ENCODE measurements around the gene ERCC2.
"Not testable (repeated sequence)": the region's sequence is repeated elsewhere in the genome, so short reads cannot be mapped to it uniquely, and the experiment has no call there.

The ERCC2 gene

DNA sequence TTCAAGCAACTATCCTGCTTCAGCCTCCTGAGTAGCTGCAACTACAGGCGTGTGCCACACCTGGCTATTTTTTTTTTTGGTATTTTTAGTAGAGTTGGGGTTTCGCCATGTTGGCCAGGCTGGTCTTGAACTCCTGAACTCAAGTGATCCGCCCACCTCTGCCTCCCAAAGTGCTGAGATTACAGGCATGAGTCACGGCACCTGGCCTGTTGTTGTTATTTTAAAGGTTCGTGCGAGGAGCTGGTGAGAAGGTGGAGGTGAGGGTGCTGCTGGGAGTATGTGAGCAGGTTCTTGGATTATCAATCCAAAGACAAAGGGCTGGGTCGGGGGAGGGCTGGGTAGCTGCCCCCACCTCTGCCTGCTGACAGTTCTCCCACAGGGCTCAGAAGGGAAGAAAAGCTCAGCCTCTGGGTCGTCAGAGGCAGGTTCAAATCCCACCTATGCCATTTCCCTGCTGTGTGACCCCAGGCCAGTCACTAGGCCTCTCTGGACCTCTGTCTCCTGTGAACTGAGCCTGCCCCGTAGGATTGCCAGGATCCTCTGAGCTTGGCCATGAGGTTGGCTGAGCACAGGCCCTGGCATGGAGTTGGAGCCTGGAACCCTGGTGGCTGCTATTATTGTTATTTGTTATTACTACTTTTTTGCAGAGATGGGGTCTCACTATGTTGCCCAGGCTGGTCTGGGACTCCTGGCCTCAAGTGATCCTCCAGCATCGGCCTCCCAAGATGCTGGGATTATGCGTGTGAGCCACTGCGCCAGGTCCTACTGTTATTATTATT, 49.2 kb downstream of the ERCC2 start:
- no CpG with 5 or more reads among the region's 12 CpGs for WGBS (ENCODE audit: insufficient coverage, insufficient read length)
- DNase-seq (ENCODE audit: low read depth, low spot score): no peak
- H3K27me3 ChIP-seq (ENCODE audit: control insufficient read depth, insufficient read depth, low read length): no peaks in the 10 kb centered on the region
- H3K4me3 ChIP-seq (ENCODE audit: low read length): no peak overlapping the region
- H3K9me3 ChIP-seq (ENCODE audit: control insufficient read depth, insufficient read depth, low read length): no peaks in the 10 kb centered on the region
- peaks cover 8% of the 10 kb centered on the region; the same call in 1 of the 2 replicates for H3K4me1 ChIP-seq (ENCODE audit: control insufficient read depth, insufficient read depth, low read length)
- no peaks in the 10 kb centered on the region for H3K36me3 ChIP-seq (ENCODE audit: control insufficient read depth, insufficient read depth, low read length)
- H3K27ac ChIP-seq (ENCODE audit: low read length): no peak overlapping the region

DNA sequence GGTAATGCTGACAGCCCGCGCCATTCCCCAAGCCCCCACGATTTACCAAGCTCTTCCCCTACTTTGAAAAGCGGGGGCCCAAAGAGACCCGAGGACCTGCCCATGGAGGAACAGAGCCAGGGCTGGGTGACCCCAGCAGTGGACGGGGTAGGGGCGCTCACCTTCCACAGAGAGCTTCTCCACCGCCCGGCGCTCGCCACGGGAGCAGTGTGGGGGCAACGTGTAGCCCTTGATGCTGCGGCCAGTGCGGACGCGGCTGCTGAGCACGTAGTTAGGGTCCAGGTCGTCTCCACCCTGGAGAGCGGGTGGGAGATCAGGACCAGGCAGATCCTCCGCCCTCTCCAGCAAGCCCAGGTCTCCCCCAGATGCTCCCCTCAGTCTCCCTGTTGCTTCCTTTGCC, 55.1 kb downstream of the ERCC2 start:
- no peak overlapping the region; the same call in 1 of the 2 replicates for H3K4me3 ChIP-seq (ENCODE audit: low read length)
- WGBS (ENCODE audit: insufficient coverage, insufficient read length): no CpG with 5 or more reads among the region's 21 CpGs
- no peaks in the 10 kb centered on the region for H3K4me1 ChIP-seq (ENCODE audit: control insufficient read depth, insufficient read depth, low read length)
- no peaks in the 10 kb centered on the region for H3K9me3 ChIP-seq (ENCODE audit: control insufficient read depth, insufficient read depth, low read length)
- no peaks in the 10 kb centered on the region for H3K36me3 ChIP-seq (ENCODE audit: control insufficient read depth, insufficient read depth, low read length)
- peaks cover 5% of the 10 kb centered on the region for H3K27me3 ChIP-seq (ENCODE audit: control insufficient read depth, insufficient read depth, low read length)
- no peak for DNase-seq (ENCODE audit: low read depth, low spot score)
- no peak overlapping the region for H3K27ac ChIP-seq (ENCODE audit: low read length)

- Histone ChIP-seq H3K4me3 (ENCODE audit: low read length) (no peak overlapping the region), H3K27me3 (ENCODE audit: control insufficient read depth, insufficient read depth, low read length) (peaks cover 5% of the 10 kb centered on the region), H3K4me1 (ENCODE audit: control insufficient read depth, insufficient read depth, low read length) (no peaks in the 10 kb centered on the region), H3K9me3 (ENCODE audit: control insufficient read depth, insufficient read depth, low read length) (no peaks in the 10 kb centered on the region), H3K27ac (ENCODE audit: low read length) (no peak overlapping the region), H3K36me3 (ENCODE audit: control insufficient read depth, insufficient read depth, low read length) (no peaks in the 10 kb centered on the region)
- WGBS (ENCODE audit: insufficient coverage, insufficient read length): no CpG with 5 or more reads among the region's 8 CpGs
- DNase-seq (ENCODE audit: low read depth, low spot score): no peak
Observed at GRCh38 chr19:45314708-45315245, 55.6 kb downstream of the ERCC2 start.

- H3K27ac ChIP-seq (ENCODE audit: low read length); H3K4me1 ChIP-seq (ENCODE audit: control insufficient read depth, insufficient read depth, low read length); H3K36me3 ChIP-seq (ENCODE audit: control insufficient read depth, insufficient read depth, low read length); H3K4me3 ChIP-seq (ENCODE audit: low read length); H3K27me3 ChIP-seq (ENCODE audit: control insufficient read depth, insufficient read depth, low read length); H3K9me3 ChIP-seq (ENCODE audit: control insufficient read depth, insufficient read depth, low read length); DNase-seq (ENCODE audit: low read depth, low spot score): not testable (repeated sequence)
- no CpG with 5 or more reads among the region's 14 CpGs for WGBS (ENCODE audit: insufficient coverage, insufficient read length)
Observed at GRCh38 chr19:45312285-45312684, 58.1 kb downstream of the ERCC2 start.

GRCh38 chr19:45311621-45312020, 58.8 kb downstream of the ERCC2 start:
- no peak for DNase-seq (ENCODE audit: low read depth, low spot score)
- no peaks in the 10 kb centered on the region for H3K36me3 ChIP-seq (ENCODE audit: control insufficient read depth, insufficient read depth, low read length)
- H3K4me1 ChIP-seq (ENCODE audit: control insufficient read depth, insufficient read depth, low read length): 0 out of 2 replicates have a peak, but pooled peaks cover 1% of the 10 kb centered on the region
- H3K4me3 ChIP-seq (ENCODE audit: low read length): no peak overlapping the region
- no CpG with 5 or more reads among the region's 18 CpGs for WGBS (ENCODE audit: insufficient coverage, insufficient read length)
- H3K9me3 ChIP-seq (ENCODE audit: control insufficient read depth, insufficient read depth, low read length): no peaks in the 10 kb centered on the region
- peaks cover 5% of the 10 kb centered on the region for H3K27me3 ChIP-seq (ENCODE audit: control insufficient read depth, insufficient read depth, low read length)
- no peak overlapping the region for H3K27ac ChIP-seq (ENCODE audit: low read length)

GRCh38 chr19:45309322-45309721, 61.1 kb downstream of the ERCC2 start:
- not testable (repeated sequence) for H3K4me3 ChIP-seq (ENCODE audit: low read length)
- no CpG with 5 or more reads among the region's 8 CpGs for WGBS (ENCODE audit: insufficient coverage, insufficient read length)

DNA sequence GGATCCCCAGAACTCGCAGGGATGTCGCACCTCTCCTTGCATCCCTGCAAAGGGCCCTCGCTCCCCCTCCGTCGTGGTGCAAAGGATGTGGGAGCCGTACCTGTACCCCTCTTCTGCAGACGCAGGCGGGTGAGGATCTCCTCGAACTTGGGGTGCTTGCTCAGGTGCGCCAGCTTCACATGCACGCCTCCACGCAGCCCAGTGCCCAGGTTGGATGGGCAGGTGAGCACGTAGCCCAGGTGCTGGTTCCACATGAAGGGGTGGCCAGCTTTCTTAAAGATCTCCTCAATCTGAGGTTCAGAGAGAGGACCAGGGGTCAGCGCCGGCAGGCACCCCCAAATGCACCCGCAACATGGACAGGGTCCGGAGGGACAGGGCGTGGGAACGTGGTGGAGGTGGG, 63.0 kb downstream of the ERCC2 start:
- Histone ChIP-seq H3K27me3 (ENCODE audit: control insufficient read depth, insufficient read depth, low read length) (no peaks in the 10 kb centered on the region), H3K36me3 (ENCODE audit: control insufficient read depth, insufficient read depth, low read length) (no peaks in the 10 kb centered on the region), H3K9me3 (ENCODE audit: control insufficient read depth, insufficient read depth, low read length) (no peaks in the 10 kb centered on the region), H3K4me1 (ENCODE audit: control insufficient read depth, insufficient read depth, low read length) (peaks cover 4% of the 10 kb centered on the region; the same call in 1 of the 2 replicates), H3K27ac (ENCODE audit: low read length) (no peak overlapping the region), H3K4me3 (ENCODE audit: low read length) (no peak overlapping the region)
- no CpG with 5 or more reads among the region's 19 CpGs for WGBS (ENCODE audit: insufficient coverage, insufficient read length)
- no peak for DNase-seq (ENCODE audit: low read depth, low spot score)

More at GRCh38 chr19:45309322-45309721, 61.1 kb downstream of the ERCC2 start:
- not testable (repeated sequence) for H3K27ac ChIP-seq (ENCODE audit: low read length); H3K9me3 ChIP-seq (ENCODE audit: control insufficient read depth, insufficient read depth, low read length); H3K36me3 ChIP-seq (ENCODE audit: control insufficient read depth, insufficient read depth, low read length); H3K4me1 ChIP-seq (ENCODE audit: control insufficient read depth, insufficient read depth, low read length); DNase-seq (ENCODE audit: low read depth, low spot score); H3K27me3 ChIP-seq (ENCODE audit: control insufficient read depth, insufficient read depth, low read length)

- Histone ChIP-seq H3K4me1 (ENCODE audit: control insufficient read depth, insufficient read depth, low read length) (peaks cover 4% of the 10 kb centered on the region; the same call in 1 of the 2 replicates), H3K9me3 (ENCODE audit: control insufficient read depth, insufficient read depth, low read length) (no peaks in the 10 kb centered on the region), H3K27ac (ENCODE audit: low read length) (no peak overlapping the region), H3K27me3 (ENCODE audit: control insufficient read depth, insufficient read depth, low read length) (no peaks in the 10 kb centered on the region), H3K4me3 (ENCODE audit: low read length) (no peak overlapping the region), H3K36me3 (ENCODE audit: control insufficient read depth, insufficient read depth, low read length) (no peaks in the 10 kb centered on the region)
- WGBS (ENCODE audit: insufficient coverage, insufficient read length): no CpG with 5 or more reads among the region's 18 CpGs
- DNase-seq (ENCODE audit: low read depth, low spot score): no peak
Observed at GRCh38 chr19:45306518-45307027, 63.8 kb downstream of the ERCC2 start.

DNA sequence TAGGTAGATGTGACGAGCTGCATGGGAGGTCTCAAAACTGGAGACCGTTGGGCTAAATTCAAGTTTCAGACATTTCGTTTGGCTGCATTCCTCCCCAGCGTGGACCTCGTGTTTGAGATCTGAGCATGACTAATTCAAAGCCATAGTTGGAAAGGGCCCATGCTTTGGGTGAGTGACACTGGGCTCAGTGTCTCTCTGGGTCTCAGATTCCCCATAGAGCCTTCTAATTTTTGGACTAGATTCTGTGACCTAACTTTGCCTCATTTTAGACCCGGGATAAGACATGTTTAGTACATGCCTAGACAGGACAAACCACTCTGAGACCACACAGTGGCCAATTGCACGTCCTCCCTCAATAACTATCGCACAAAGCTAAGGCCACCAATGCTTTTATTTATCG, 64.3 kb downstream of the ERCC2 start:
- Histone ChIP-seq H3K4me3 (ENCODE audit: low read length) (no peak overlapping the region), H3K36me3 (ENCODE audit: control insufficient read depth, insufficient read depth, low read length) (no peaks in the 10 kb centered on the region), H3K27me3 (ENCODE audit: control insufficient read depth, insufficient read depth, low read length) (no peaks in the 10 kb centered on the region), H3K27ac (ENCODE audit: low read length) (no peak overlapping the region), H3K4me1 (ENCODE audit: control insufficient read depth, insufficient read depth, low read length) (peaks cover 4% of the 10 kb centered on the region; the same call in 1 of the 2 replicates), H3K9me3 (ENCODE audit: control insufficient read depth, insufficient read depth, low read length) (no peaks in the 10 kb centered on the region)
- no peak for DNase-seq (ENCODE audit: low read depth, low spot score)
- no CpG with 5 or more reads among the region's 9 CpGs for WGBS (ENCODE audit: insufficient coverage, insufficient read length)

- Histone ChIP-seq H3K4me3 (ENCODE audit: low read length) (no peak overlapping the region), H3K27ac (ENCODE audit: low read length) (no peak overlapping the region), H3K4me1 (ENCODE audit: control insufficient read depth, insufficient read depth, low read length) (peaks cover 4% of the 10 kb centered on the region; the same call in 1 of the 2 replicates), H3K9me3 (ENCODE audit: control insufficient read depth, insufficient read depth, low read length) (no peaks in the 10 kb centered on the region), H3K36me3 (ENCODE audit: control insufficient read depth, insufficient read depth, low read length) (no peaks in the 10 kb centered on the region), H3K27me3 (ENCODE audit: control insufficient read depth, insufficient read depth, low read length) (no peaks in the 10 kb centered on the region)
- WGBS (ENCODE audit: insufficient coverage, insufficient read length): no CpG with 5 or more reads among the region's 5 CpGs
- no peak for DNase-seq (ENCODE audit: low read depth, low spot score)
Observed at GRCh38 chr19:45305421-45305820, 65.0 kb downstream of the ERCC2 start.

Measured in iPS DF 6.9 (cell line).